CD4-positive, alpha-beta T cell treated with Interleukin-4 for 4 hours (primary cell): ENCODE data around the gene WDR45.

Experiments used
- DNase-seq: peaks from one replicate; pipeline ENCODE4 v3.0.0-alpha.2; 2020

The WDR45 gene

DNA sequence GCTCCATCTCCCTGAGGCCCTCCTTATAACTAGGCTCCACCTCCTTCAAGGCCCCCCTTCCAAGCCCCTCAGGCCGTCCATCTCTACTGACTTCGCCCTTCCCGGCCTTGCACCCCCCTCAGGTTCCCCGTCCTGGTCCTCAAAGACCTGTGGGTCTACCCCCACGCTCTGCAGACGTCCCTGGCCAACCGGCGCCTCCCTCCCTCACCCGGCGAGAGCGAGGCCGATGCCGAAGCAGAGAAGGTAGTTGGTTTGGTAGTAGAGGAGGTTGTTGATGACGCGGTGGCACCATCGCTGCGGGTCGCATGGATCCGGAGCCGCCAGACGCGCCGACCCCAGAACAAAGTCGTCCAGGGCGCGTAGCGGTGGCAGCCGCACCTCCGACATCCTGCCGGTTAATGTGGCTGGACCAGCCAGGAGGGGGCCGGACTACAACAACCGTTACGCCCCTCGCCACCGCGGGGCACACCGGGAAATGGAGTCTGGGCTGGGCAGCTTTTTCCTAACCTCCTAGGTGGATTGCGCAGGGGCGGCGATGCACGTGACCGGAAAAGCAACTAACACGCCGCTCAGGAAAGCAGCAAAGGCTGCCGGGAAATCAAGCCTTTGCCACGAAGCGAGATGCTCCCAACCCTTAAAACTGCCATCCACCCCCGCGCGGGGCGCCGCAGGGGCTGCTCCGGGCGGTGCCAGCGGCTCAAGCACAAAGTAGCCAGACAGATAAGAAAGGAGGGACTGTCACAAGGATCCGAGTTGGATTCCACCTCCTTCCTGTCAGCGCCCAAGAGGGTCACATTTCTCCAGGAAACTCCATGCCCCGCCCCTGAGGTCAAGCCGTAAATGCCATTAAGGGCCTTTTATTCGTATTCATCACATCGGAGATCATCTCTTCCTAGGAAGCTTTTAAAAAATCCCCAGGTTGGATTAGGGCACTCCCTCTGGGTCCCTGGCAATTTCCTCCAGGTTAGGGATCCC is 5.8 kb downstream of the WDR45 start, which contains the start of gene PRAF2:
Gene PRAF2 (minus strand): TSS at position 402 of the 975 bp plus-strand sequence. CDS start 15 bp downstream, at position 387.
- peak; percentile 93 for DNase-seq

DNA sequence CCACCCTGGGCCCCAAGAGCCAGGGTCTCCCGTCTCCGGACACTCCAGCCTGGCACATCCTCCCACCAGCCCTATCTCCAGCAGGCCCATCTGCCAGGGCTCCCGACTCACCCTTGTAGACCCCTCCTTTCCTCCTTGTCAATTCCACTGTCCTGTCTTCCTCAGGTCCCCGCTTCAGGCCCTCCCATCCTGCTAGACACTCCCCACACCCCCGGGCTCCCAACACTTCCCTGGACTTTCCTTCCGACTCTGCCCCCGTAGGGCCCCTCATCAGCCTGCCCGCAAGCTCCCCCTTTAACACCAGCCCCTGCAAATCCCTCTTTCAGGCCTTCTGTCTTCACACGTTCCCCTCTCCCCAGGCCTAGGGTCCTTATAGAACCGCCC is 7.0 kb downstream of the WDR45 start:
- DNase-seq, result no peak

DNA sequence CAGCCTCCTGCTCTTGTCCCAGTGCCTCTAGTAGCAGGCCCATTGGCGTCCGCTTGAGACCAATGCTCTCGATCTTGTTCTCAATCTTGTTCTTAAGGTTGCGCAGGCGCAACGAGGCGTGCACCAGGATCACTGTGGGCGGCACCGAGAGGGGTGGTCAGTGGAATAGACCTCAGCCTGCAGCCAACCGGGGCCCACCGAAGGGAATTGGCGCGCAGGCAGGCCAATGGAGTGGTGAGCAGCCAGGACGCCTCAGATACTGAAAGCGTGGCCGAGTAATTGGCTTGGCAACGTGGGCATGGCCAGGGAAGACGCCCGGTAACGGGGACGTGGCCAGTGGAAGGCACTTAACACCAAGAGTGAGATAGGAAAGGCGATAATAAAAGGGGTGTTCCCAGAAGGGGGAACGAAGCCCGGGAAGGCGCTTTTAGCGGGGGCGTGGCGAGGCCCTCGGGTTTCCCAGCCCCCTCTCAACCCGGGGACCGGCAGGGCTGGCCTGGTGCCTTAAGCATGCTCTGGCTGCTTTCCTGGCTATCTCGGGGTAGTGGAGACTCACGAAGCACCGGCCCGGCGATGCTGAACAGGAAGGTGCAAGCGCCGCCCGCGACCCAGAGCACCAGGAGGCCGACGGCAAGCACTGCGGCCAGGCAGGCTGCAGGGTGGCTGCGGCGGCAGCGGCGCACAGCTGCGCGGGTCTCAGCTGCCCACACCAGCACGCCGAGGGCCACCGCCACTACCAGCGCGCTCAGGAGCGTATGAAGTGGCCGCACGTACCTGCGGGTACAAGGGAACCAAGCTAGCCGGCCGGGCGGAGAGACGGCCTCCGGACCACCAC is 7.6 kb downstream of the WDR45 start:
- DNase-seq, result no peak

DNA sequence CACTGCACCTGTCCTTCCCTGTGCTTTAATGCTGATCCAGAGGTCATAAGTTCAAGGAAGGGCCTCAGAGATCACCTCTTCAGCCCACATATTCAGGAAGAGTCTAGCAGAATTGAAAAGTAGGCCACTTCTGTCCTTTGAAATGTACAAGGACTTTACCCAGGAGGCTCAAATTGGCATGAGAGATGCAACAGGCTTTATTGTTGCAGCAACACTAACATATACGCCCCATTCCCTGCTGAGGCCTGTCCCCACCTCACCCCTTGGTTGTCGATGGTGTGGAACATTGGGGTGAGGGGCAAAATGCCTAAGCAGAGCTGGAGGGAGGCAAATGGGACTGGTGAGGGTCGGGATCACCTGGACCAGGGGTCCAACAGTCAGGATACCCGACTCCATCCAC is 8.7 kb downstream of the WDR45 start:
- no peak for DNase-seq

DNA sequence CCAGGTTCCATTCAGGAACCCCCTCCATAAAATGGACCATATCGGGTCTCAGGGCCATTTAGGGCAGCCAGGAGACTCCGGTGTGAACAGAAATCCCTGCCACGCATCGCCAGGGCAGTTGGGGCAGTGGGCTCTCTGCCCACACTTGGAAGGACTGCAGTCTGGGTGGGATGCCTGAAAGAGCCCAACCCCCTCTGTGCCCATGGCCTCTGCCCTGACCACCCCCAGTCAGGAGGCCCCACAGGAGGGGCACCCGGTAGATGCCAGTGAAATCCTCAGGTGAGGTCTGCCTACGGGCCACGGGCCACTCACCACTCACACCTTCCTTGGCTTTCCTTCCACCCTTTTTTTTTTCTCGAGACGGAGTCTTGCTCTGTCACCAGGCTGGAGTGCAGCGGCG is 10.6 kb downstream of the WDR45 start:
- DNase-seq, result no peak

DNA sequence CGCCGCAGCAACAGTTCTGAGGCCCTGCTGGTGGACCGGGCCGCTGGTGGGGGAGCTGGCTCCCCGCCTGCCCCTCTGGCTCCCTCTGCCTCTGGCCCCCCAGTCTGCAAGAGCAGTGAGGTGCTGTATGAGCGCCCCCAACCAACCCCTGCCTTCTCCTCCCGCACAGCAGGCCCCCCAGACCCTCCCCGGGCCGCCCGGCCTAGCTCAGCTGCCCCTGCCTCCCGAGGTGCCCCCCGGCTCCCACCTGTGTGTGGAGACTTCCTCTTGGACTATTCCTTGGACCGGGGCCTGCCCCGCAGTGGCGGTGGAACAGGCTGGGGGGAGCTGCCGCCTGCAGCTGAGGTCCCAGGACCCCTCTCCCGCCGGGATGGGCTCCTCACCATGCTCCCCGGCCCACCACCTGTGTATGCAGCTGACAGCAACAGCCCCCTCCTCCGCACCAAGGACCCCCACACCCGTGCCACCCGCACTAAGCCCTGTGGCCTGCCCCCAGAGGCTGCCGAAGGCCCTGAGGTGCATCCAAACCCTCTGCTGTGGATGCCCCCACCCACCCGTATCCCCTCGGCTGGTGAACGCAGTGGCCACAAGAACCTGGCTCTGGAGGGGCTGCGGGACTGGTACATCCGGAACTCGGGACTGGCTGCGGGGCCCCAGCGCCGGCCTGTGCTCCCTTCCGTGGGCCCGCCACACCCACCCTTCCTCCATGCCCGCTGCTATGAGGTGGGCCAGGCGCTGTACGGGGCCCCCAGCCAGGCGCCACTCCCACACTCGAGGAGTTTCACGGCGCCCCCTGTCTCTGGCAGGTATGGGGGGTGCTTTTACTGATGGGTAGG is 12.2 kb downstream of the WDR45 start:
- no peak for DNase-seq

DNA sequence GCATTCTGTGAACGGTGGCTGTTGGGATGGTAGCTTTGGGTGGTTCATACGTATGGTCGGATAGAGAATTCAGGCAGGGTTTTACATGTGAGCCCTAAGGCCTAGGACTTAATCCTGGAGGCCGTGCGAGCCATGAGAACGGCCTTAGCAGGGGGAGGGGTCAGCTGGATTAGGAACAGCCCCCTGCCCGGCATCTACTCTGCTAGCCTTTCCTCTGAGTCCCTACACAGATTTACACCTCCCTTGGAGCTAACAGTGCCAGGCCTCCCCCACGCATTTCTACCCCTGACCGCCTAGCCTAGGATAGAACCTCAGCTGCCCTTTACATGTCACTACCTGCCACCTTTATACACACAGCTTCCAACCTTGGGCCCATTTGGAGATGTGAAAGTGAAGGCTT is 13.0 kb downstream of the WDR45 start:
- DNase-seq, result no peak

DNA sequence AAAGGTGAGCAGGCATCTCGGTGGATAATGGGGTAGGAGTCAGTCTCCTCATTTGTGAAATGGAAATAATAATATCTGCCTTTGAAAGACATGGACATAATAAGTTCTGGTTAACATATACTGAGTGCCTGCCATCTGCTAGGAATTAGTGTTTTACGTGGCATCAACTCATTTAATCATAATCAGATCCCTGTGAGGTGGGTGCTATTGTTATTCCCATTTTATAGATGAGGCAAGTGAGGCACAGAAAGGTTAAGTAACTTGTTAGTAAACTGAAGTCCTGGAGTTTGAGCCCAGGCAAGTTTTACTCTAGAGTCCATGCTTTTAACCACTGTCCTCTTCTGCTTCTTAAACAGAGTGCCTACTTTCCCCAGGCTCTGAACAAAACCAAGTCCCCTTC is 13.4 kb downstream of the WDR45 start:
- DNase-seq, result no peak

DNA sequence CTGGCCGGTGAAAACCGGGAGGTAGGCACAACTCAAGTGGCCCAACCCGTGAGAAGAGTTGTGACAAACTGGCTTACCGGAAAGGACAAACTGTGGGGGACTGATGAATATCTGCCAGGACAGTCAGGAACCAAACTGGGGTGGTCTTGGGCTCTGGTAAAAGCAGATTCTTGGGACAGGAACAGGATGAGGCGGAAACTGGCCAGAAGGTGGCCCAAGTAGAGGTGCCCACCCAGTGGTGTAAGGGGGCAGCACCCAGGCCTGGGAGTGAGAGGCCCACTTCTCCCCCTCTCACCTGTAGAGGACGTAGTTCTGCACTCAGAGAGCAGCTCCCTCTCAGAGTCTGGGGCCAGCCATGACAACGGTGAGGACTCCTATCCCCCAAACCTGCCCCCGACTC is 15.0 kb downstream of the WDR45 start:
- DNase-seq, result no peak

DNA sequence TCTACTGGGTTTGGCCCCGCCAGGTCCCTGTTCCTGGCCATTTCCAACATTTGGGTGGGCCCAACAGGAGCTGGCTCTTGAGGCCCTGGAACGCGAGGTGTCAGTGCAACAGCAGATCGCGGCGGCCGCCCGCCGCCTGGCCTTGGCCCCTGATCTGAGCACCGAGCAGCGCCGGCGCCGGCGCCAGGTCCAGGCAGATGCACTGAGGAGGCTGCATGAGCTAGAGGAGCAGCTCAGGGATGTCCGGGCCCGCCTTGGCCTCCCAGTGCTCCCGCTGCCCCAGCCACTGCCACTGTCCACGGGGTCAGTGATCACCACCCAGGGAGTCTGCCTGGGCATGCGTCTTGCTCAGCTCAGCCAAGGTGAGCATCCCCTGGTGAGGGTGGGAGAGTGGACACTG is 15.4 kb downstream of the WDR45 start:
- no peak for DNase-seq

DNA sequence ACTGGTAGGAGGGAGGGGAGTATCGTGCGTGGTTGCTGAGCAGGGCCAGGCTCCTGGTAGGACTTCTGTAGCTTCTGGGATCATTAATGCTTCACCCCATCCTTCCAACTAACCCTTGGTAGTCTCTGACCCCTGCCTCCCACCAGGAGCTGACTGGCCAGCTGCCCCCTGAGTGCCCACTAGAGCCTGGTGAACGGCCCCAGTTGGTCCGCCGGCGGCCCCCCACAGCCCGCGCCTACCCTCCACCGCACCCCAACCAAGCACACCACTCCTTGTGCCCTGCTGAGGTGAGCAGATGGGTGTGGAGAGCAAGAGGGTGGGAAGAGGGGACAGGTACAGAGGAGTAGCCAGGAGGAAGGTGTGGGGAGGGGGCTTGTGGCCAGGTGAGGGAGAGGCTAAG is 16.0 kb downstream of the WDR45 start:
- no peak for DNase-seq

DNA sequence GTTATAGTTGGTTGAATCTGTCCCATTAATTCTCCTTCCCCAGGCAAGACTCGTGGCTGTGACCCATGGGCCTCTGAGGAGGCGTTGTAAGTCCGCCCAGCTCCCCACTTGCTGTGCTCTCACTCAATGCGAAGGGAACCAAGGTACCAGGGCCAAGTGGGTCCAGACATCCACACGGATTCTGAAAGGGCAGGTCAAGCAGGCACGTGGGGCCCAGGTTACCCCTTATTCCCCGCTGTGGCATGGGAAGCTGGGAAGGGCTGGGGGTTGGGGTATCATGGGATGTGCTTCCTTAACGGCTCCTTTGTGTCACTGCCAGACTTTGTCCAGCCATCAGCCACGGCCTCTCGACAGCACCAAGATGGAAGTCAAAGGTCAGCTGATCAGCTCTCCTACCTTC is 17.8 kb downstream of the WDR45 start:
- DNase-seq, result no peak

DNA sequence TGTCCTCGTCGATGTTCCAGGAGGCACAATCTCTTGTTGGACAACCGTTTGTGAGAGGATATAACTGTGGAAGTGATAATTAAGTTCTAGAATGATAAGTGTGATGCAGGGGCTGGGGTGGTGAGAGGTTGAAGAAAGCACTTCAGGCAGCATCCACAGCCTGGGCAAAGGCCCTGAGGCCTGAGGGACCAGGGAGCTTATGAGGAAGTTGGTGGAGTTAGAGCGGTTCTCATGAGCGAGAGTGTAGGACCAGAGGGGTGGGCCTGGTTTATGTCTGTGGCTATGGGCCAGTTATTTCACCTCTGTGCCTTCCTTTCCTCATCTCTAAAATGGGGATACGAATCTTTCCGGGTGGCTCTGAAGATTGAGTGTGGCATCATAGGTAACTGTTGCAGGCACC is 18.2 kb downstream of the WDR45 start:
- DNase-seq, result no peak

DNA sequence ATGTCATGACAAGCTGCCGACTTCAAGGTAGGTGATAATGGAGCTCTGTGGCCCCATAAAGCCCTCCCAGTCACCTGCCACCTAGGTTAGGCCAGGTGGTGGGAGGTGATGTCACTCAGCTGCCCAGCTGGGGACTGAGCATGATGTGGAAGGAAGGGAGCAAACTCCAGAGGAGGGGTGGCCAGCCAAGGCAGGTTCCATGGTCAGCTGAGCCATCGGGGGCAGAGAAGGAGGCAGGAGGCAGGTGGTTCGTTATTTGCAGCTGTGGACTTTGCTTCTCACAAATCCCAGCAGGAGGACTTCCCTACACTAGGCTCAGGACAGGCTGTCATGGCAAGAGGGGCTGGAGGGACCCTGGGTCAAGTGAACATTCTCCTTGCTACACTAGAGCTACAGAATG is 18.8 kb downstream of the WDR45 start:
- no peak for DNase-seq

DNA sequence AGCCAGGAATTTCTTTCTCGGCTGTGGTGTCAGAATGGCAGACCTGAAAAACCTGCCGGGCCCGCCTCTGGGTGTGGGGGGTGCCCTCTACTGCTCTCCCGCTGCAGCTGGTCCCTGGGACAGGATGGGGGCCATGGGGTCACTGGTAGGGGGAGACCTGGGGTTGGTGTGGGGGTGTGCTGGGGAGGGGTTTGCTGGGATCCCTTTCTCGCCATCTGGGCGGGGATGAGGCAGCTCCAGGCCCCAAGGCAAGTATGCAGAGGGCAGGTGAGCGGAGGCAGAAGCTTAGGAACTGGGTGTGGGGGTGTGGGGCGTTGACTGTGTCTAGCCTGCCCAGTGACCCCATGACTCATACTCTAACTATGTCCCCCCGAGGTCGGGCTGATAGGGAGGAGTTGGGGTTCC is 20.0 kb downstream of the WDR45 start:
- DNase-seq, result no peak

DNA sequence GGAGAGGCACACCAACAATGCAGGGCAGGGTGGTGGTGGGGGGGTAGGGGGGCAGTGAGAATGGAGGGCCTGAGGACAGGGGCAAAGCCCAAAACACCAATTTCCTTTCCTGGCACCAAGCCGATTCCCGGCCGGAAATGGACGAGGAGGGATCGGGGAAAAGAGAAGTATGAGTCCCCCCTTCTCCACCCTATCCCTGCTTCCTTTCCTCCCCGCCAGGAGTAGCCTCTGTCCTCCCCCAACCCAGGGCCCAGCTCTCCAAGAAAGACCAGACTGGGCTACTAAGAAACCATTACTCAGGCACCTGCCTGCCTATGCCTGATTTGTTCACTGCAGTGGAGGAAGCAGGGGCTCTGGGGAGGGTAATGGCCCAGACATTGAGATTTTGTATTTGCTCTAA is 20.5 kb downstream of the WDR45 start:
- no peak for DNase-seq

DNA sequence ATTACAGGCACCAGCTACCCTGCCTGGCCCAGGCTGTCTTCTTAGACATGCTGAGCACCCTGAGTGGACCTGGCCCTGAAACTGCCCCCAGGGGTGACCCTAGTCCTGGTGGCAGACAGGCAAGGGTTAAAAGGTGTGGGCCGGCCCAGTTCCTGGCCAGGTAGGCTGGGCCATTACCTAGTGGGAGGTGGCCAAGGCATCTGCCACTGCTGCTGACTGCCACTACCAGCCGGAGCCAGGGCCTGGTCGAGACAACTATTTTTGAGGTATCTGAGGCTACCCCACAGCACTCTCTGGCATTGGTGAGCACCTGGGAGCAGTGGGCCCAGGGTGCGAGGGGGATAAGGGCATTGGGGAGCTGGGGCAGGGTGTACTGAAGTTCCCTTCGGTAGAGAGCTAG is 20.9 kb downstream of the WDR45 start, which contains the start of gene CCDC120:
Gene CCDC120 (plus strand): TSS at position 206 of the 400 bp plus-strand sequence. CDS start 3,043 bp downstream, outside the sequence.
- DNase-seq, result no peak

DNA sequence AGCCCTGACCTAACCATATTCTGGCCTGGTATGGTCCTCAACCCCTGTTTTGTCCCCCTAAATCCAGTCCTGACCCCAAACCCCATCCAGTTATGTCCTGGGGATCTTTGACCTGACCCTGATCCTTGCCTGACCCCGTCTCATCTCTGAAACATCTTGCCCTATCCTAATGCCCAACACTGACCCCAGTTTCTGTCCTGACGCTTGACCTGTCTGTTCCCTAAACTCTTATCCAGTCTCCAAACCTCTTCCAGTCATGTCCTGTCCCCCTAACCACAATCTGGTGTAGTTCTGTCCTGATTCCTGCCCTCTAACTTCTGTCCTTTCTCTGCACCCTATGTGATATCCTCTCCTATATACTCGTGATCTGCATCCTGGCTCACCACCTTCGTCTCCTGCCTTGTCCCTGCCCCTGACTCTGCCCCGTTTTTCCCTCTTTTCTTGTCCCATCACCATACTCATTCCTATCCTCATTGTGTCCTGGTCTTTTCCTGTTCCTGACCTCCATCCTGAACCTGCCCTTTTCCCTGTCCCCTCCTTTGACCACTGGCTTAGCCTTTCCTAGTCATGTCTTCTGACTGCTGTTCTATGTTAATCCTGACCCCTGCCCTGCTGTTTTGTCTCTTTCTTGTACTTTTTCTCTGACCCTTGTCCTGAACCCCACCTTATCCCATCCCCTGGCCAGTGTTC is 25.5 kb downstream of the WDR45 start:
- no peak for DNase-seq

DNA sequence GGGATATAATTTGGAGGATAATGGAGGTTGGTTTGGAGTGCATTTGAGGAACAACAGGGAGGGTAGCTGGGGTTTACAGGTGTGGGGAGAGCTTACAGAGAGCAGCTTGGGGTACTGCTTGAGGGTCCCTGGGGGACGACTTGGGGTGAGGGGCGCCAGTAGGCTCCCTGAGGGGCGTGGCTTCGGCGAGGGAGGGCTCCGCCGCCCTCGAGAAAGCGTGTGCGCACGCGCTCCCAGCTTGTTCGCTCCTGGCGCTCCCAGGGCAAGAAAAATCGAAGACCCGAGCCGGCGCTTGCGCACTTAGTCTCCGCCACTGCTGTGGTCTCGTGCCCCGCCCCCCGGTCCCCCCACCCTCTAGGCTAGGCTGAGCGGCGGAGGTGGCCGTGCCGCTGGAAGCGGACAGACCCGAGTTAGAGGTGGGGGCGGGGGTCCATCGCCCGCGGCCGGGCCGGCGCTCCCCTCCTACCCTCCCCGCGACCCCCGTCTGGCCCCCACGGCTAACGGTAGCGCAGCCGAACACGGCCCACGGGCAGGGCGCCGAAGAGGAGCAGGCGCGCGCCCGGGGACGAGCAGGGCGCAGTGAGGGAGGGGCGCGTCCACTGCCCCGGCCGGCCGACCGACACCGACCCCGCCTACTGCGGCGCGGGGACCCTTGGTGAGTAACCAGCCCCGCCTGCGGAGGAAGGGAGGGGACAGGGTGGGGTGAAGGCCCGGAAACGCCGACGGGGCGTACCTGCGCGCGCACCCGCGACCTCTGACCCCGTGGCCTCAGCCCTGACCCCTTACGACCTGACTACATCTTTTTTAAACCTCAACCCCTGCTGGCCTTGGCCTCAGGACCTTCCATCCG is 26.2 kb downstream of the WDR45 start:
- DNase-seq, result peak; percentile 62

DNA sequence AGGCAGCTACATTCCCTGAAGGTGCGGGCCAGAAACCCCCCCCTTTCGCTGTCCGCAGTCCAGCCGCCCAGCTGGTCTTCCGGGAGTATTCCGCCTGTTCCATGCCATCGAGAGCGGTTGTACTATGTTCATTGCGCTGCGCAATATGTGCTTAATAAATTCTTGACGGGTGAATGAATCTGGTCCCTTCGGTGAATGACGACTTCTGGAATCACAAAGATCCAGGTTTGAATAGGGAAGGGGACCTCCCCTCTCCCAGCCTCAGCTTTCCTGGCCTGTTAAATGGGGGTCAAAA is 35.8 kb downstream of the WDR45 start:
- DNase-seq, result no peak

DNA sequence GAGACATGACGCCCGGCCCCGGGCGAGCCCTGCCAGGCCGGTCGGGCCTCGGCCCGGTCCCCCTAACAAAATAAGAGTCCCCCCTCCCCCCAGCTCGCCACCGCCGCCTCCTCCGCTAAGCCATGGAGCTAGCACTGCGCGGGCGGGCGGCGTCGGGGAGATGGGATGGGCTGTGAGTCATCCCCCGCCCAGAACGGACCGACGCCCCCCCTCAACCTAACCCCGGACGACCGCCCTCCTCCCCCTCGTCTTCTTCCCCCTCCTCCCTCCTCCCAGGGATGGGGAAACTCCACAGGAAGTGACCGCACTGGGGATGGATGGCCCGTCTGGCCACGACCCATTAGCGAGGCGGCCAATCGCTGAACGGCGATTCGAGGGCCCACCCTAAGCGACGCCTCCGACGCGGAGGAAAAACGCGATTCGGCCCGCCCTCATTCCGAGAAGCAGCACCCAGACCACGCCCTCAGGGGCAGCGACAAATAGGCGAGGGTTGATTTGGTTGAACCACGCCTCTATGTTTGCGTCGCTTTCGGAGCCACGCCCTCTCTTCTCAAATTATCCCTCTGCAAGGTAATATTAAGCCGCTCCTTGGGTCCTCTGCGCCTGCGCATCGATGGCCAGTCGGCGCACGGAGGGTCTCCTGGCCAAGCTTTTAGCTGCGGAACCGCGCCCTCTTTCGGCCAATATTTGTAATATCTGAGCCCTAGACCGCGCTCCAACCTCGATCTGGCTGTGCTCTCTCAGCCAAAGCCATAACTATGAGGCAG is 36.3 kb downstream of the WDR45 start, which contains the start of gene TFE3:
Gene TFE3 (minus strand): TSS at position 138 of the 767 bp plus-strand sequence. CDS start 131 bp downstream, at position 7.
- DNase-seq, result peak; percentile 98
